Measurements from ENCODE around the gene SUSD4.

The SUSD4 gene

GRCh38 chr1:223374064-223374610 is 10.2 kb upstream of the SUSD4 start:
- H3K27ac Mint-ChIP-seq = no peak overlapping the region
- H3K4me3 Mint-ChIP-seq = no peak overlapping the region
- peaks cover 27% of the 10 kb centered on the region for H3K27me3 Mint-ChIP-seq (ENCODE audit: low read depth)
- no peaks in the 10 kb centered on the region for H3K36me3 Mint-ChIP-seq (ENCODE audit: low read depth)
- no peaks in the 10 kb centered on the region for H3K4me1 Mint-ChIP-seq
- peaks cover 26% of the 10 kb centered on the region for H3K9me3 Mint-ChIP-seq
- no peak for TF ChIP-seq CTCF (IDR thresholded peaks at IDR 0.05; ENCODE audit: unreplicated experiment in 3 of 3)

- Mint-ChIP-seq H3K36me3 (ENCODE audit: low read depth) (no peaks in the 10 kb centered on the region), H3K9me3 (peaks cover 2% of the 10 kb centered on the region), H3K4me1 (peaks cover 18% of the 10 kb centered on the region), H3K4me3 (peak overlapping the region; percentile 78 to 83 (median 83)), H3K27ac (no peak overlapping the region), H3K27me3 (ENCODE audit: low read depth) (peaks cover 63% of the 10 kb centered on the region)
- no peak for TF ChIP-seq CTCF (IDR thresholded peaks at IDR 0.05; ENCODE audit: unreplicated experiment in 3 of 3)
These were observed 858 bp upstream of the SUSD4 start for GRCh38 chr1:223364685-223365382.

- Mint-ChIP-seq H3K27ac (no peak overlapping the region), H3K4me3 (peak overlapping the region; percentile 85 to 88 (median 87)), H3K27me3 (ENCODE audit: low read depth) (peaks cover 75% of the 10 kb centered on the region), H3K36me3 (ENCODE audit: low read depth) (no peaks in the 10 kb centered on the region), H3K9me3 (peaks cover 2% of the 10 kb centered on the region), H3K4me1 (peaks cover 18% of the 10 kb centered on the region)
- TF ChIP-seq CTCF (IDR thresholded peaks at IDR 0.05; ENCODE audit: unreplicated experiment in 3 of 3) = no peak
These were observed 720 bp downstream of the SUSD4 start for GRCh38 chr1:223363057-223363855.

GRCh38 chr1:223358826-223359225 is 5.2 kb downstream of the SUSD4 start:
- H3K9me3 Mint-ChIP-seq = no peaks in the 10 kb centered on the region
- TF ChIP-seq CTCF (IDR thresholded peaks at IDR 0.05; ENCODE audit: unreplicated experiment in 3 of 3) = no peak

GRCh38 chr1:223355699-223356098 is 8.3 kb downstream of the SUSD4 start:
- Mint-ChIP-seq H3K4me1 (no peaks in the 10 kb centered on the region), H3K27ac (no peak overlapping the region), H3K9me3 (no peaks in the 10 kb centered on the region), H3K36me3 (ENCODE audit: low read depth) (no peaks in the 10 kb centered on the region), H3K4me3 (no peak overlapping the region), H3K27me3 (ENCODE audit: low read depth) (peaks cover 75% of the 10 kb centered on the region)
- no peak for TF ChIP-seq CTCF (IDR thresholded peaks at IDR 0.05; ENCODE audit: unreplicated experiment in 3 of 3)

More at GRCh38 chr1:223358826-223359225, 5.2 kb downstream of the SUSD4 start:
- Mint-ChIP-seq H3K36me3 (ENCODE audit: low read depth) (no peaks in the 10 kb centered on the region), H3K4me1 (peaks cover 18% of the 10 kb centered on the region), H3K4me3 (no peak overlapping the region), H3K27ac (no peak overlapping the region), H3K27me3 (ENCODE audit: low read depth) (peaks cover 82% of the 10 kb centered on the region)
